Measurements from ENCODE around the gene ASAP2.

Gene ASAP2

DNA sequence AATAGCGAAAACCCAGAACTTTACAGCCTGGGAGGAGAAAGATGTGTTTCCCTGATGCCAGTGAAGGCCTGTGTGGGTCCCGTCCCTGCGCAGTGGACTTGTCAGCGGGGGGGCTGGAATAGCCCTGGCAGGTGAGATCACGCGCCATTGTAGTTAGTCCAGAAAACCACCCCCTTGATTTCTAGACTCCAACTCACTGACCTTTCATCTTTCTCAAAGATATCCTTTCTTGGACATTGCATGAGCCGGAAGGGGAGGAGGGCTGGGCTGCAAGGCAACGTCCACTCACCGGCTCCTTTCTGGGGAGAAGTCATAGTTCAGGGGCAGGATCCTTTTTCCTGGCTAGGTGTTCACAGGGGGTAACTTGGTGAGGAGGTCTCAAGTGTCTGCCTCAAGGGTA lies 22.3 kb upstream of the ASAP2 start:
- DNase-seq (ENCODE audit: low spot score): no peak

GRCh38 chr2:9187620-9188214 lies 18.9 kb upstream of the ASAP2 start:
- DNase-seq (ENCODE audit: low spot score): no peak

DNA sequence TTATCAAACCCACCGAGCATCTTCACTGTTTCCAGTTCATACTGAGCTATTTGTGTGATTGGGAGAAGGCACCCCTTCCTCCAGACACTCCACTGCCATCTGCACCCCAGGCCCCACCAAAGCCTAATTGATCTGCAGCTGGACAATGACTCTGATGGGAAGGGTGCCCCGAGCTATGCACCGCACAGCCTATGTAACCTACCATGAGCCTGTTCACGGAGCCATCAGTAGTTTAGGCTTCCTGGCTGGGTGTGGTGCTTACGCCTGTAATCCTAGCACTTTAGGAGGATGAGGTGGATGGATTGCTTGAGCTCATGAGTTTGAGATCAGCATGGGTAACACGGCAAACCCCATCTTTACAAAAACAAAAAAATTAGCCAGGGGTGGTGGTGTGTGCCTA lies 17.8 kb upstream of the ASAP2 start:
- no peak for DNase-seq (ENCODE audit: low spot score)

DNA sequence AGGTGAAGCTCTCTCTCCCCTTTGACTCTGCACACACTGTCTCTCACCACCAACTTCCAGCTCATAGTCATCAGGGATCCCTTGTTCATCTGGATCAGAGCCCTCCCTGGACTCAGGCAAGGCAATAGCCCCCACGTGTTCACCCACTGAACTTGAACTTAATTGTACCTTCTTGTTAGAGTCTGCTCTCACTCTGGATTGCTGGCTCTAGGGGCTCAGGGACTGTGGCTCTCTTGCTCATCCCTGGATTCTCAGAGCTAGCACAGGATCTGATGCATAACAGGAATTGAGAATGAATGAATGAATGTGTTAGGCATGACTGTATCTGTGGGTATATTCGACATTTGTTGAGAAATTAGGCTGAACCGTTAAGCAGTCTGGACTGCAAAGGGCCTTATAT lies 16.7 kb upstream of the ASAP2 start:
- no peak for DNase-seq (ENCODE audit: low spot score)

DNA sequence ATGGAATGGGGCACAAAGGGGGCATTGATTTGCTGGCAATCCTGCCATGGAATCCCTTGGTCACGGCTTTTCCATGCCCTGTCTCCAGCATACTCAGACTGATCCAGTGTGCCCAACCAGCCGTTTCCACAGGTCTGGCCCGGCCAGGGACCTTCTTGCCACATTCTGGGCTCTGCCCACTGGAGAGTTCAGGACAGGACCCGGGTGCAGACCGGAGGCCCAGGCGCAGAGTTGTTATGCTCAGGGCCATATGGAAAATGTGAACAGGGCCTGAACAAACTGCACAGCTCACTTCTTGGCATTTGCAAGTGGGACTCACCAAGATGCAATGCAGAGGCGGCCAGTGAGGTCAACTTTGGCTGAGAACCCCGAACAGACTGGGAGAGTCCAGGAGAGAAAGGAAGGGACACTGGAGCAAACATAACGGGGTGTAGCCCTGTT lies 15.6 kb upstream of the ASAP2 start:
- DNase-seq (ENCODE audit: low spot score): peak; percentile 97

GRCh38 chr2:9192712-9193111 lies 13.9 kb upstream of the ASAP2 start:
- DNase-seq (ENCODE audit: low spot score): no peak

- DNase-seq (ENCODE audit: low spot score): no peak
These were observed 12.3 kb upstream of the ASAP2 start for GRCh38 chr2:9194352-9194751.

GRCh38 chr2:9196637-9197036 lies 10.0 kb upstream of the ASAP2 start:
- no peak for DNase-seq (ENCODE audit: low spot score)

DNA sequence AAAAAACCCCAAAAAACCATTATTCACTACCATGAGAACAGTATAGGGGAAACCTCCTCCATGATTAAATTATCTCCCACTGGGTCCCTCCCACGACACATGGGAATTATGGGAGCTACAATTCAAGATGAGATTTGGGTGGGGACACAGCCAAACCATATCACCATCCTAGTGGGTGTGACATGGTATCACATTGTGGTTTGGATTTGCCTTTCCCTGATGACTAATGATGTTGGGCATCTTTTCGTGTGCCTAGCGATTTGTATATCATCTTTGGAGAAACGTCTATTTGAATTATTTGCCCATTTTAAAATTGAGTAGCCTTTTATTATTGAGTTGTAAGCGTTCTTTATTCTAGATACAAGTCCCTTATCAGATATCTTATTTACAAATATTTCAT lies 8.7 kb upstream of the ASAP2 start:
- DNase-seq (ENCODE audit: low spot score): no peak

DNA sequence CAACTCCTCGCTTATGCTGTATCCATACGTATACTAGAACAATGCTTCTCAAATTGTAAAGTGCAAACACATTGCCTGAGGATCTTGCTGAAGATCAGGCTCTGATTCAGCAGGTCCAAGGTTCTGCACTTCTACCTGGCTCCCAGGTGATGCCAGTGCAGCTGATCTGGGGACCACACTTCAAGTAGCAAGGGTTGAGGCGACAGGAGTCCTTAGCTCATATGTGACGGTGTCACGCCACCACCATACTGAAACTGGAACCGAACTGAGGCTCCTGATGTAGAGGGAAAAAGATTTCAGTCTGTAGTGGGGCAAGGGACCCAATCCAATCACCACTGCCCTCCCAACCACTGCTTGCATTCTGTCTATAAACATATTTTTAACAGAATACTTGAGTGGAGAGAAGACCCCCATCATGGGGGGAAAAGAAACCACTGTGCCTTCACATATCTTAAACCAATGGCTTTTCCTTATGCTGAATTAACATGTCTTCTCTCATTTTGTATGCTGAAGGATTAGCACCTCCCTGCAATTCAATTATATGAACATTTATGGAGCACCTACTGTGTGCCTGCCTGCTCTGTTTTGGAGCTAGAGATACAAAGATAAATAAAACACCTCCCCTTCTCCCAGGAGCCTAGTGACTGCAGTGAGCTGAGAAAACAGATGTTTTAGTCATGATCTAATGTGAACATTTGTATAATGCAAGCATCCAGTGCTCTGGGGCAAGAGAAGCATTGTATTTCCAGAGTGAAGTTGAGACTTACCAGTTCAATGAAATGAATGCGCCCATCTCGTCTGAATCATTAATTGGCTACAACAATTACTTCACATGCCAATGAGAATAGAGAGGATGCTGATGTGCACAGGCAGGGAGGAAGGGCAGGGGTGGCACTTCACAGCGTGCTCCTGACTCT lies 6.6 kb upstream of the ASAP2 start:
- DNase-seq (ENCODE audit: low spot score): no peak

- DNase-seq (ENCODE audit: low spot score): no peak
These were observed 6.0 kb upstream of the ASAP2 start for GRCh38 chr2:9200633-9201015.

DNA sequence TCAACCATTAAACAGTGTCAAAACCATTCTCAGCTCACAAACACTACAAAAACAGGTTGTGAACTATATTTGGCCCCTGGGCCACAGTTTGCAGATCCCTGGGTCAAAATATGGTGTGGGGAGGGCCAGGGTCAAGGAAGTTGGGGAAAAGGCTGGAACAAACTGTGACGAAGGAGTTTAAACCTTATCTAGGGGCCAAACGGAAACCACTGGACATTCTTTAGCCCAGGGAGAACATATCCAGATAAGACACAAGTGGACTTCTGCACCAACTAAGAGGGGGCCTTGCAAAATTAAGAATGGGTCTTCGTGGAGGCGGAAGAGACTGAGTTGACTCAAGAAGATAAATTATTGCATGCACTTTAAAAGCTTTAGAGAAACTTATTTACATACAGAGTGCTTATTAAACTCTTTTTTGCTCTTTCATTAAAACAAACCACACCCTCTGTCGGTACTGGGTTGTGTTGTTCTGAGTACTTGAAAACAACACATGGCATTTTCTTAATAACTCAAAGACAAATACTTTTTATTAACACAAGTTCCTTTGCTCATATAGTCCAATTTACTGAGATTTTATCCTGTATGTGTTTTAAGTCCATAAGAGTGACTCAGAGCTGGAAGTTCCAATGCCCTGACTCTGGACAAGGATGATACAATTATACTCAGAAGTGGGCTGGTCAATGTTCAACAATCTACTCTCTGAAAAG lies 5.3 kb upstream of the ASAP2 start:
- no peak for DNase-seq (ENCODE audit: low spot score)

DNA sequence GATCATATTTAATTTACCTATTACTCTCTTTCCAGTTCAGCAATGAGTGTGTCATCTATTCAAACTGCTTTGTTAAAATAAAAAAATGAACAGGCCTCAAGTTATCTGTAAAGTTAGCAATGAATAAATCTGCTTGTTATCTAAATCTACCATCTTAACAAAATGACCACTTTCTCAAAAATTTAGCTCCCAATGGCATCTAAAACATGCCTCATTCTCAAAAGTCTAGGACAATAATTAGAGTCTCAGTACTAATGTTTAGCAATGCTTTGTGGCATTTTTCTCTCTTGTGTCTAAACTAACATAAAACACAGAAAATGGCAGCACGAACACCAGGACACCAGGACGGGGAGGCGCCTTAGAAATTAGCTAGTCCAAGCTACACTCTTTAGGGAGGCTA lies 3.6 kb upstream of the ASAP2 start:
- DNase-seq (ENCODE audit: low spot score): no peak

GRCh38 chr2:9203876-9204275 lies 2.7 kb upstream of the ASAP2 start:
- no peak for DNase-seq (ENCODE audit: low spot score)

DNA sequence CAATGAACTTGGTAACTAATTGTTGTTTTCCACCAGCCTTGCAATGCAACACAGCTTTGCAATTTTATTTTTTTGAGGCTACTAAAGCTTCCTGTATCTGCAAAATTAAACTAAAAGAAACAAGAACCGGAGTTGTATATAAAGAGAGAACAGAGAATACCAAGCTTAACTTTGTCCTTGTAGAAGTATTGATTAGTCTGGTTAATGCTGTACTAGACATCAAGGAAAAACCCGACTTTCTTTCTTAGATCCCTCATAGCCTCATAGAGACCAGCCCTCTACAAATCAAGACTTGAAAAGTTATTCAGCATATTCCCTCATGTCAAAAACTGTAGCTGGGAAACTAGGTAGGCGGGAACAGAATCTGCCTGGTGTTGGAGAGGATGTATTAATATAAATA lies 1.7 kb upstream of the ASAP2 start:
- DNase-seq (ENCODE audit: low spot score): no peak

DNA sequence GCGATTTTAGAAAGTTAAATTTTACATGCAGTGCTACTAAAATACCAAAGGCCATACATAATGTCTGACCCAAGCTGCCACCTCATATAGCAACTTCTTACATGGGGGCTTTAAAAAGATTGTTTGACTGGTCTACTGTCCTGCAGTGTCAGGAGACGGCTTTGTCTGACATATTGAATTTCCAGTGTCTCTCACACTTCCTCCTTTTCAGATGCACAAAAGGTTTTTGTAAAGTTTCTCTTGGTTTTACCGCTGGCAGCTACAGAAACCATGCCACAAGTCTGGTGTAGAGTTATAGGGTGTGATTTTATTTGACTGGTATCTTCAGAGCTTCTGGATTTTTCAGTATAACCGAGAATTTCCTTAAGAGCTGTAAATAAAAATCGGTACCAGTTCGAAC lies 1.1 kb upstream of the ASAP2 start:
- peak; percentile 74 for DNase-seq (ENCODE audit: low spot score)

DNA sequence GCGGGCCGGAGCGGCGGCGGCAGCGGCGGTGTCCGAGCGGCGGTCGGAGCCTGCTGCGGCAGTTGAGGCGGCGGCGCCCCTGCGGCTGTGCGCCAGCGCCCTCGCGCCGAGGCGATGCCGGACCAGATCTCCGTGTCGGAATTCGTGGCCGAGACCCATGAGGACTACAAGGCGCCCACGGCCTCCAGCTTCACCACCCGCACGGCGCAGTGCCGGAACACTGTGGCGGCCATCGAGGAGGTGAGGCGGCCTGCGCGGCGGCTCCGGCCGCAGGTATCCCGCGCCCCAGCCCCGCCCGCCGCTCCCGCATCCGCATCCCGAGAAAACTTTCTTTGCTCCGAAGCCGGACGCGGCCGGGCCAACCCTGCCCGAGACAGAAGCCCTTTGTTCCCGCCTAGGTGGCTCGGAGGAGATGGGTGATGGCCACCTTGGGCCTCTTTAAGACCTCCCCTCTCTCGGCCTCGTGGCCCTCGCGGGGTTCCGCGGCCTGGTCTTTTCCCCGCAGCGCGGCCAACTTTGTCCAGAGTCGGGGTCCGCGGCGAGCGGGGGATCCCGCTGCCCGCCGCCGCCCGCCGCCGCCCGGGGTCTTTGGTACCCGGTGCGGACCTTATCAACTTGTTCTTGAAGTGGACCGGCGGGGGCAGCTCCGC lies 504 bp downstream of the ASAP2 start:
- peak; percentile 44 for DNase-seq (ENCODE audit: low spot score)

- peak; percentile 28 for DNase-seq (ENCODE audit: low spot score)
These were observed 1.2 kb downstream of the ASAP2 start for GRCh38 chr2:9207641-9208311.

- DNase-seq (ENCODE audit: low spot score): no peak
These were observed 2.3 kb downstream of the ASAP2 start for GRCh38 chr2:9208875-9209274.

DNA sequence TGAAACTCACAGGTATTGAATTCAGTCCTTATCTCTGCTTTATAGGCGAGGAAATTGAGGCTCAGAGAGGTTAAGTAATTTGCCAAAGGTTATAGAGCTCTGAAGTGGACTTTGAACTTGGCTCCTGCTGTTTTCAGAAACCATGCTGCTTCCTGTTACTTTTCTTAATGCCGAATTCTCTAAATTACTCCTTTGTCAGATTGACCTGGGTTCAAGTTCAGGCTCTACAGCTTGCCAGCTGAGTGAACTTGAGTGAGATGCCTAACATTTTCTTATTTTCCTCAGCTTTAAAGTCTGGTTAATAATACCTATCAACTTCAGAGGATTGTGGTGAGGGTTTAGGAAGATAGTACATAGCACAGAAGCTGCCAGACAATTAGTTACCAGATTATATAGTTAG lies 3.4 kb downstream of the ASAP2 start:
- DNase-seq (ENCODE audit: low spot score): no peak

GRCh38 chr2:9211496-9211895 lies 4.9 kb downstream of the ASAP2 start:
- DNase-seq (ENCODE audit: low spot score): no peak

GRCh38 chr2:9212010-9212635 lies 5.5 kb downstream of the ASAP2 start:
- DNase-seq (ENCODE audit: low spot score): no peak

Data from COLO829 (cell line).